Parathyroid adenoma (tissue), 2 donors: ENCODE data around the gene MXI1.

Source experiments
- H2AFZ ChIP-seq: fragments of 300-600 bp; sonication (generic); one replicate; pipeline ENCODE4 v1.7.0; 2017; ENCODE audit warnings: antibody characterized with exemption, mild to moderate bottlenecking
- H3K27ac ChIP-seq: fragments of 300-600 bp; sonication (generic); one replicate; pipeline ENCODE4 v1.7.0; 2017
- H3K27me3 ChIP-seq: fragments of 300-600 bp; sonication (generic); one replicate; pipeline ENCODE4 v1.7.0; 2017; ENCODE audit warnings: low read length; ENCODE audit not compliant: control insufficient read depth, insufficient read depth
- H3K36me3 ChIP-seq: fragments of 300-600 bp; sonication (generic); one replicate; pipeline ENCODE4 v1.7.0; 2017; ENCODE audit warnings: low read length; ENCODE audit not compliant: control insufficient read depth, insufficient read depth
- H3K4me1 ChIP-seq: fragments of 300-600 bp; sonication (generic); one replicate; pipeline ENCODE4 v1.7.0; 2017; ENCODE audit warnings: control low read depth
- H3K4me2 ChIP-seq: fragments of 300-600 bp; sonication (generic); one replicate; pipeline ENCODE4 v1.7.0; 2017; ENCODE audit warnings: low read length
- H3K4me3 ChIP-seq: fragments of 300-600 bp; sonication (generic); one replicate; pipeline ENCODE4 v1.7.0; 2017; ENCODE audit warnings: low read depth, low read length
- H3K79me2 ChIP-seq: fragments of 300-600 bp; sonication (generic); one replicate; pipeline ENCODE4 v1.7.0; 2017; ENCODE audit warnings: control low read depth
- H3K9ac ChIP-seq: fragments of 300-600 bp; sonication (generic); one replicate; pipeline ENCODE4 v1.7.0; 2017; ENCODE audit warnings: mild to moderate bottlenecking
- H3K9me3 ChIP-seq: fragments of 300-600 bp; sonication (generic); one replicate; pipeline ENCODE4 v1.7.0; 2017; ENCODE audit warnings: low read length; ENCODE audit not compliant: control insufficient read depth
- TF ChIP-seq, protein P1 (sequence below): fragments of 300-600 bp; sonication (generic); IDR thresholded peaks from one replicate; pipeline ENCODE4 v1.7.0; 2017; ENCODE audit warnings: antibody characterized with exemption, mild to moderate bottlenecking
- donor health status: primary hyperparathyroidism.

Gene MXI1

GRCh38 chr10:110252151-110252550 is 44.7 kb downstream of the MXI1 start:
- peaks cover 3% of the 10 kb centered on the region for H3K4me1 ChIP-seq
- no peak overlapping the region for H3K9ac ChIP-seq
- peaks cover 5% of the 10 kb centered on the region for H3K79me2 ChIP-seq

DNA sequence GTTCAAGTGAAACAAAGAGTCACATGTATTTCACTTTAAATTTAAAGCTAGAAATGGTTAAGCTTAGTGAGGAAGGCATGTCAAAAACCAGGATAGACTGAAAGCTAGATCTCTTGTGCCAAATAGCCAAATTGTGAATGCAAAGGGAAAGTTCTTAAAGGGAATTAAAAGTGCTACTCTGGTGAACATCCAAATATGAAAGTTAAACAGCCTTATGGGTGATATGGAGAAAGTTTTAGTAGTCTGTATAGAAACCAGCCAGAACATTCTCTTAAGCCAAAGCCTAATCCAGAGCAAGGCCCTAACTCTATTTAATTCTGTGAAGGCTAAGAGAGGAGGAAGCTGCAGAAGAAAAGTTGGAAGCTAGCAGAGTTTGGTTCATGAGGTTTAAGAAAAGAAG is 47.1 kb downstream of the MXI1 start:
- Histone ChIP-seq H3K36me3 (no peaks in the 10 kb centered on the region), H3K4me3 (no peak overlapping the region), H3K79me2 (peaks cover 3% of the 10 kb centered on the region), H3K4me2 (no peak overlapping the region), H3K27ac (no peak overlapping the region), H3K27me3 (no peaks in the 10 kb centered on the region), H2AFZ (no peak overlapping the region), H3K9me3 (no peaks in the 10 kb centered on the region), H3K4me1 (peaks cover 3% of the 10 kb centered on the region), H3K9ac (no peak overlapping the region)
- TF ChIP-seq, protein P1, sequence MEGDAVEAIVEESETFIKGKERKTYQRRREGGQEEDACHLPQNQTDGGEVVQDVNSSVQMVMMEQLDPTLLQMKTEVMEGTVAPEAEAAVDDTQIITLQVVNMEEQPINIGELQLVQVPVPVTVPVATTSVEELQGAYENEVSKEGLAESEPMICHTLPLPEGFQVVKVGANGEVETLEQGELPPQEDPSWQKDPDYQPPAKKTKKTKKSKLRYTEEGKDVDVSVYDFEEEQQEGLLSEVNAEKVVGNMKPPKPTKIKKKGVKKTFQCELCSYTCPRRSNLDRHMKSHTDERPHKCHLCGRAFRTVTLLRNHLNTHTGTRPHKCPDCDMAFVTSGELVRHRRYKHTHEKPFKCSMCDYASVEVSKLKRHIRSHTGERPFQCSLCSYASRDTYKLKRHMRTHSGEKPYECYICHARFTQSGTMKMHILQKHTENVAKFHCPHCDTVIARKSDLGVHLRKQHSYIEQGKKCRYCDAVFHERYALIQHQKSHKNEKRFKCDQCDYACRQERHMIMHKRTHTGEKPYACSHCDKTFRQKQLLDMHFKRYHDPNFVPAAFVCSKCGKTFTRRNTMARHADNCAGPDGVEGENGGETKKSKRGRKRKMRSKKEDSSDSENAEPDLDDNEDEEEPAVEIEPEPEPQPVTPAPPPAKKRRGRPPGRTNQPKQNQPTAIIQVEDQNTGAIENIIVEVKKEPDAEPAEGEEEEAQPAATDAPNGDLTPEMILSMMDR: no peak

More at GRCh38 chr10:110252151-110252550, 44.7 kb downstream of the MXI1 start:
- no peak overlapping the region for H2AFZ ChIP-seq
- H3K4me2 ChIP-seq: no peak overlapping the region
- no peaks in the 10 kb centered on the region for H3K9me3 ChIP-seq
- no peak overlapping the region for H3K4me3 ChIP-seq
- no peak overlapping the region for H3K27ac ChIP-seq
- no peaks in the 10 kb centered on the region for H3K27me3 ChIP-seq
- H3K36me3 ChIP-seq: no peaks in the 10 kb centered on the region
- TF ChIP-seq, protein P1: no peak

DNA sequence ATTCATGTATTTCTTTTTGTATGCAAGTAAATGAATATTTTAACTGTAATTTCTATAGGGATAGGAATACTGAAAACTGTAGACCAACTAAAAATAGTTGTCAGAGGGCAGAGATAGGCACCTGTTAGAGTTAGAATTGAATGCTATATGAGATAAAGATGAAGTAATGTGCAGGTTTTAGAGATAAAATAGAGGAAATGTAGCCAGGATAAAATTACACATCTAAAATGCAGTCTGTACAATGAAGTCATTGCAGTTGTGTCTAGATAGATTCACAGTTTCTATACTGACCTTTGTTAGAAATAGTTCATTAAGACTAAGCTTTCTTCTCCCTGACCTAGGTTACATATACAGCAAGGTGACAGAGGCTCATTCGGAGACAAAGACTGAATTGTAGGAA is 51.1 kb downstream of the MXI1 start:
- no peaks in the 10 kb centered on the region for H3K9me3 ChIP-seq
- H3K79me2 ChIP-seq: no peaks in the 10 kb centered on the region
- no peak overlapping the region for H2AFZ ChIP-seq
- H3K4me2 ChIP-seq: no peak overlapping the region
- no peak overlapping the region for H3K4me3 ChIP-seq
- H3K27ac ChIP-seq: no peak overlapping the region
- TF ChIP-seq, protein P1: no peak
- no peak overlapping the region for H3K9ac ChIP-seq
- H3K4me1 ChIP-seq: peaks cover 3% of the 10 kb centered on the region
- no peaks in the 10 kb centered on the region for H3K27me3 ChIP-seq
- no peaks in the 10 kb centered on the region for H3K36me3 ChIP-seq

DNA sequence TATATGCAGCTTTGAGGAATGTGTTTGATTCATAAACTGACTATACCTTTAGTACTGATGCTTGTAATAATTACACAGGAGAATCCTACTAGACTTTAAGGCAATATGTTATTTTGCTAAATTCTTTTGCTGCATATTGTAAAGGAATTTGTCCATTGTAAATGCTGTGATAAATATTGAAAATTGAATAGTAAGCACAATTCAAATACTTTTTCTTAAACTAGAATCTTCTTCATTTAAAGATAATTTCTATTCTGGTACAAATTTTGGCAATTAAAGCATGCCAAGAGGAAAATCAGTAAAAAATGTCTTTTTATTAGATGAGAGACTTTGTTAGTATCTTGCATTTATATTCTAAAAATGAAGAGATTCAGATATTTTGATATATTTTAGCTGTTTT is 51.9 kb downstream of the MXI1 start:
- H3K9ac ChIP-seq: no peak overlapping the region
- peaks cover 3% of the 10 kb centered on the region for H3K4me1 ChIP-seq
- H3K27ac ChIP-seq: no peak overlapping the region
- no peaks in the 10 kb centered on the region for H3K79me2 ChIP-seq
- no peaks in the 10 kb centered on the region for H3K9me3 ChIP-seq
- TF ChIP-seq, protein P1: no peak
- H3K36me3 ChIP-seq: no peaks in the 10 kb centered on the region
- H3K27me3 ChIP-seq: no peaks in the 10 kb centered on the region
- no peak overlapping the region for H3K4me2 ChIP-seq
- no peak overlapping the region for H3K4me3 ChIP-seq
- no peak overlapping the region for H2AFZ ChIP-seq

DNA sequence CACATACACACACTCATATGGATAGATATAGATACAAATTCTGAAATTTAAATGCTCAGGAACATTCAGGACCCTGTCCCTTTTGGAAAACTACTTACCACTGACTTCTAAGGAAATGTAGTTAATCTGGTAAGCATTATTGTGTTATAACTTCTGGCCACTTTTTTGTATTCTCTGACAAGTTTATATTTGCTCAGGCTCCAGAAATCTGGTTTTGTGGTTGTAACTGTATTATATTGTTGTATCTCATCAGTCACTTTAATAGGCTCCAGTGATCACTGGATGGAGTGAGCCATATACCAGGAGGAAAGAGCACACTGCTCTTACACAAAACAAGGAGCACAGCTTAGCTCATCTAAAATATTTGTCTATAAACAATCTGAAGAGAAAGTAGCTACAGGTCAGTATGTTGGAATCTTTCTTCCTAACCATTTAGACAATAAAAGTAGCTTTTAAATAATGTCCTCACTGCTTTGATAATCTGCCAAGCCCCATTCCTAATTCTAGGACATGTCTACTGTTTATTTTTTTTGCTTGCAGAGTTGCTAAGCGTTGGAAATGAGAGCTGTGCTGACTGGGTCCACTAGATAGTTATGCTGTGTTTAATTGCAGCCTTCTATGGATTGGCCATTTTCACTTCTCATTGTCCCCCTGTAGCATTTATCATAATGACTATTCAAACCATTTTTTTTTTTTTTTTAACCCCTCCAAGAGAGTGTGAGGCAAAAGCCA is 53.5 kb downstream of the MXI1 start:
- H3K4me1 ChIP-seq: peaks cover 3% of the 10 kb centered on the region
- no peak overlapping the region for H3K9ac ChIP-seq
- no peaks in the 10 kb centered on the region for H3K79me2 ChIP-seq
- no peaks in the 10 kb centered on the region for H3K36me3 ChIP-seq
- no peak overlapping the region for H3K27ac ChIP-seq
- TF ChIP-seq, protein P1: no peak
- H3K4me3 ChIP-seq: no peak overlapping the region
- H3K9me3 ChIP-seq: no peaks in the 10 kb centered on the region
- H3K27me3 ChIP-seq: no peaks in the 10 kb centered on the region
- no peak overlapping the region for H2AFZ ChIP-seq
- H3K4me2 ChIP-seq: no peak overlapping the region
